GM12874 (cell line): ENCODE results near the gene TBC1D5.

Experiments
- TF ChIP-seq, protein P1 (sequence below): IDR thresholded peaks from 2 replicates; pipeline ENCODE4 v1.5.1; 2011; ENCODE audit warnings: low read depth, mild to moderate bottlenecking, control low read depth, low read length, moderate library complexity; ENCODE audit not compliant: insufficient read depth

TBC1D5 gene

DNA sequence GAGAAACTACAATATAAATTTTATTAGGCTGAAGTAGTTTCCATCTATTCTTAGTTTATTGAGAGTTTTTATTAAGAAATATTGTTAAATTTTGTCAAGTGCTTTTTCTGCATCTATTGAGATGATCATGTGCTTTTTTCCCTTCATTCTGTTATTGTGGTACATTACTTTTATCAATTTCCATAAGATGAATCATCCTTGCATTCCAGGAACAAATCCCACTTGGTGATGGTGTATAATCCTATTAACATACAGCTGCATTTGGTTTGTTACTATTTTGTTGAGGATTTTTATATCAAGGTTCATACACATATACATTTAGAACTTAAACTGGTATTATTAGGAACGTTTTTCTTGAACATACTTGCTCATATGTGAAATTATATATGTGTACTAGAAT is 199.8 kb downstream of the TBC1D5 start:
- TF ChIP-seq, protein P1, sequence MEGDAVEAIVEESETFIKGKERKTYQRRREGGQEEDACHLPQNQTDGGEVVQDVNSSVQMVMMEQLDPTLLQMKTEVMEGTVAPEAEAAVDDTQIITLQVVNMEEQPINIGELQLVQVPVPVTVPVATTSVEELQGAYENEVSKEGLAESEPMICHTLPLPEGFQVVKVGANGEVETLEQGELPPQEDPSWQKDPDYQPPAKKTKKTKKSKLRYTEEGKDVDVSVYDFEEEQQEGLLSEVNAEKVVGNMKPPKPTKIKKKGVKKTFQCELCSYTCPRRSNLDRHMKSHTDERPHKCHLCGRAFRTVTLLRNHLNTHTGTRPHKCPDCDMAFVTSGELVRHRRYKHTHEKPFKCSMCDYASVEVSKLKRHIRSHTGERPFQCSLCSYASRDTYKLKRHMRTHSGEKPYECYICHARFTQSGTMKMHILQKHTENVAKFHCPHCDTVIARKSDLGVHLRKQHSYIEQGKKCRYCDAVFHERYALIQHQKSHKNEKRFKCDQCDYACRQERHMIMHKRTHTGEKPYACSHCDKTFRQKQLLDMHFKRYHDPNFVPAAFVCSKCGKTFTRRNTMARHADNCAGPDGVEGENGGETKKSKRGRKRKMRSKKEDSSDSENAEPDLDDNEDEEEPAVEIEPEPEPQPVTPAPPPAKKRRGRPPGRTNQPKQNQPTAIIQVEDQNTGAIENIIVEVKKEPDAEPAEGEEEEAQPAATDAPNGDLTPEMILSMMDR, result no peak

DNA sequence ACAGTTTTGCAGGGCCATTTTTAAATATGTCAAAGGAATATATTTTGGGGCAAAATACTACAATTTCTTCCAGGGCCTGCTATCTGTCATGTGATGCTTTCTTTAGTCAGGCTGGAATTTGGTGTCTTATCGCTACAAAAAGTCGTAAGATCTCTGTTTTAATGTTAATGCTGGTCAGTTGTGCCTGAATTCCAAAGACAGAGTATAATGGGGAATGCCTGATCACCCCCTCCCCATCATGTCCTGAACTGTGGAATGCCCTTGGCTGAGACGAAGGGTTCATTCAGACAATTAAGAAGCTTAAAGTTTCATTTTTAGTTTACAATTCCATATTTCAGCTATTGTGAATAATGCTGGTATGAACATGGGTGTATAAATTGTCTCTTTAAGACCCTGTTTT is 203.0 kb downstream of the TBC1D5 start:
- TF ChIP-seq, protein P1, result no peak

DNA sequence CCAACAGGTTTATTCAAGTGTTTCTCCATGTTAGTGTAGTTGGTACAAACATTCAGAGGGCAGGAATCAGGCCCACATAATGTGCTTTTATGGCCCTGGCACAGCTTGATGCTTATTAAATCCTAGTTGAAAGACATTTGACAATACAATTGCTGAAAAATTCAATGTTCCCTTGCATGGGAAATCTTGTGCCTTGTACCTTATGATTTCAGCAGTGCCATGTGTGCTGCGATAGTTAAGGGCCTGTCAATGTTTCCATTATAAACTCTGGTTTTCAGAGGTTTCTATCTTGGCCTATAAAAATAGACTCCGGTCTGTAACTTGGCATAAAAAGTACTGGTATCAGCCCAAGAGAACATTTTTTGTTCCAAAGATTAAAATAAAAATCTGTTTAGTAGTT is 207.2 kb downstream of the TBC1D5 start:
- TF ChIP-seq, protein P1, result no peak

DNA sequence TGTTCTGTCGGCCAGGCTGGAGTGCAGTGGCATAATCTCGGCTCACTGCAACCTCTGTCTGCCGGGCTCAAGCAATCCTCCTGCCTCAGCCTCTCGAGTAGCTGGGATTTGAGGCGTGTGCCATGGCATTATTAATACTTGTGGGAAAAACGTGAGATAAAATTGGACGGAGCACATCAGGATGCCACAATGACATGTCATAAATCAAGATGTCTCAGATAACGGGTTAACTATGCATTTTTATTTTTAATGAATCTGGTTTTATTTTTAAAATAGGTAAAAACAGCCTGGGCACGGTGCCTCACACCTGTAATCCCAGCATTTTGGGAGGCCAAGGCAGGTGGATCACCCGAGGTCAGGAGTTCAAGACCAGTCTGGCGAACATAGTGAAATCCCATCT is 212.8 kb downstream of the TBC1D5 start:
- TF ChIP-seq, protein P1, result no peak

DNA sequence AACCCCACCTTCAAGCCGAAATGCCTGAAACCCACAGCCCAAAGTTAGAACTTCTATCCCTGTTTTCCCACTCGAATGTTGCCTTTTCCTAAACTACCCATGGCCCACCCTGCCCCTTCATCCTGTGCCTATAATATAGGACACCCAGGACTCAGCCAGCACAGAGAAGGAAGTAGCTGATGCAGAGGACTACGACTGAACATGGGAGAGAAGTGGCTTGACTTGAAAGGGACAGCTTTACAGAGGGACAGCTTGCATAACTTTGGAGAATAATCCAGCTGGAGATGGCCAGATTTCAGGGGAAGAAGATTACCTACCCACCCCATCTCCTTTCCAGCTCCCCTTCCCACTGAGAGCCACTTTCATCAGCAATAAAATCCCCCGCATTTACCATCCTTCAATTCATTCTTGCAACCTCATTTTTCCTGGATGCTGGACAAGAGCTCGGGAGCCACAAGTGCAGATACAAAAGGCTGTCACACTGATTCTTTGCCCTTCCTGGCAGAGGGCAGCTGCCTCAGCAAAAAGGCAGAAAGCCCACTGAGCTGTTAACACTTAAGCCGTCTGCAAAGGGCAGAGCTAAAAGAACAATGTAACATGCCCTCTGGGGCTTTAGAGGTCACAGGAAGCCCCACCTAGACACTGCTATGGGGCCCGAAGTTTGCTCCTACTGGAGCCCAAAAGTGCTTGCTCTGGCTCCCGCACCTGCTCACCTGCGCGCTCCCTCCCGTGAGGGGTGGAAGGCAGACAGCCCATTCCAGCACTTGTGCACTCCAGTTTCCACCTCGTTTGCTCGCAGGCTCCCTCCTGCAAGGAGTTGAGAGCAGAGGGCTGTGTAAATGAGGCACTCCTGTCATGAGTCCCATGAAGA is 224.0 kb downstream of the TBC1D5 start:
- TF ChIP-seq, protein P1, result no peak

DNA sequence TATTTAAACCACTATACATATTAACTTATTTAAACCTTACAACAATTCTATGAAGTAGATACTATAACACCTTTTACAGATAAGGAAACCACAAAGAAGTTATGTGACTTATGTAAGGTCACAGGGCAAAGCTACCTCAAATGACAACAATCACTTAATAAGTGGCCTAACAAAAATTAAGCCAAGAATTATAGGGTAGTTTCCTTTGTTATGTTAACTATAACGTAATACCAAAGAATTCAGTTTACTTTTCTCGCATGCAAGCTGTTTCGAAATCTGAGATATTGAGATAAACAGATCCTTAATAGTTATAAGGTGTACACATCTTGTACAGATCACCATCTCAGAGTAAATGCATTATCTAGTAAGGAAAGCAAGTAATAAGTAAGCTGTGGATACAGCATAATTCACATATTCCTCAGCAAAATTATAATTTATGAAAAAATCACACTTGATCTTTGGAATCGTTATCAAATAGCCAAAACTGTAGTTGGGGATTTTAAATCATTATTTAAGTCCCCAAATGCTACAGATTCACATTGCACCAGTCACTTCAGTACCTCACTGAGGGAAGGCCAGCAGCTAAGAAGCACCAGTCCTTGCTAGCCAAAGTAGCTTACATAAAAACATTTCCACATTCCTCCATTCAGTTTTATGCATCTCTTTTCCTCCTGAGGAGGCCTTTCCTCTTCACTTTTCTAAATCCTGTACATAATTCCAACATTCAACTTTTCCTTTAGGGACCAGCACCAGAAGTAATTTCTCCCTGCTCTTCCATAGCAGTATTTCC is 226.8 kb downstream of the TBC1D5 start:
- TF ChIP-seq, protein P1, result no peak

DNA sequence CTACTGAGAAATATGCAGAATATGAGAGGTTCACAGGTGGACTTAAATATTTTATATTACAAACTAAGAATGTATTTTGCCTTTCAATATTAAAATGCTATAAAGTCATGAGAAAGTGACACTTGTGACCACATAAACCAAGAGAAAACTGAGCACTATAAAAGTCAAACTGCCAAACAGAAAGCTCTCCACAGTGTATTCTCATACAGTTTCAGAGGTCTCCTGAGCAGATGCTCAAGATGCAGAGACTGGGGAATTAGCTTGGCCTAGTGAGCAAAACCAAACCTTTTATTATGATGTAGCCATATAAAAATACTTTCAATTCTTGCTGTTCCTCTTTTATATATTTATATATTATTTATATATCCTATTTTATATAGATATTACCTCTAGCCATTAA is 227.8 kb downstream of the TBC1D5 start:
- TF ChIP-seq, protein P1, result no peak
